T47D (cell line): ENCODE data around the gene TUBA4A.
A peak's percentile ranks its signal among the peaks of the same experiment; 100 is the strongest.

Source experiments
- DNase-seq, 2 experiments: peaks; one replicate each; pipeline versions ENCODE4 v3.0.0 to v3.0.0-alpha.2; 2011 to 2012; ENCODE audit warnings: low read depth in 1 of 2, low spot score in 1 of 2
- JUND ChIP-seq: IDR thresholded peaks from 2 replicates; pipeline ENCODE4 v1.6.1; 2012; ENCODE audit warnings: low read depth
- in situ Hi-C: cut with HindIII; loops from 2 replicates; pipeline ENCODE4 v1.10.0; 2016; ENCODE audit warnings: low sequenced_read_pairs, low pct_unique_long_range_greater_than_20kb

The TUBA4A gene

DNA sequence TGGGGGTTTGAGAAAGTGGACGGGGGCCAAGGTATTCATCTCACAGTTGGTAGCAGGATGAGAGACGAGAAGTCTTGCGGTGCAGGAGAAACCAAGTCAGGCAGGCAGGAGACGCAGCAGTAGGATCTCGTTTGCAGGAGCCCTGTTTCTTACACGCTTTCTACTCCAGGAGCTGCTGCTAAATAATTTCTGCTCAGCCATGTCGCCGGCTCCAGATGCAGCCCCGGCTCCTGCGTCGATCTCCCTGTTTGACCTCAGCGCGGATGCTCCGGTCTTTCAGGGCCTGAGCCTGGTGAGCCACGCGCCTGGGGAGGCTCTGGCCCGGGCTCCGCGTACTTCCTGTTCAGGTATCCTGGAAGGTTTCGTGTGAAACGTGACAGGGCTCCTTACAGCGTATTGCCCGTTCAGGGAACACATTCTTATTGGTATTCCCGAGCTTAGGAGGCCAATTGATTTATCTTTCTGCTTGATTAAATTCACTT, 23.6 kb downstream of the TUBA4A start:
- DNase-seq: peak in 1 of 2 experiments; percentile 36
- TF ChIP-seq JUND: no peak
- in situ Hi-C loops: no loop called here

DNA sequence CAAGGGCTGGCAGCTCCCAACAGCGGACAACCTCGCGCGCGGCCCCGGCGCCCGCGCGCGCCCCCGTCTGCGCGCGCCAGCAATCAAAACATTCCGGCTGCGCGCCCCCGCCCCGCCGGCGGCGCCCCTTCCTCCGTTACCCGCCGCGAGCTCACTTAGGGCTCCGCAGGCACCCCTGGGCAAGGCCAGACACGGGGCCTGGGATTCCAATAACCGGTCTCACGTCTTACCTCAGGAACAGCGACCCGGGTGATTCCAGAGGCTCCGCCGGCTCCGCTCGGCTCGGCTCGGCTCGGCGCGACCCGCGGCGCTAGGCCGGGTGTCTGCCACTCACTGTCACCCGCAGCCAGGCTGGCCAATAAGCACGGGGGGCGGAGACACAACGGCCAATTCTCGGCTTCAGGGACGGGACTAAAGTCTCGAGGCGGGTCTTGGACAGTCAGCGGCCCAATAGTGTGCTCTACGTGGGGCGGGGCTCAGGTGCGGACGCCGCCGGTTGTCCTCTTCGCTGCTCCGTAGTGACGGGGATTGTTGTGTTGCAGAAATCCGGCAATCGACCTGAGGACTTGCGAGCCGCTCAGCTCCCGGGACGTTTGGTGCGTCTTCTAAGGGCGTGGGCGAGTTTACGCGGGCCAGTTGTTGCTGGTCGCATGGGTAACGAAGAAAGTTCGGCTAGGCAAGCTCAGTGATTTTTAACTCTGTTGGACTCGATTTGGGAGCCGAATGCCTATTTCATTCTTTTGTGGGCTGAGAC, 24.2 kb downstream of the TUBA4A start, which contains the start of the genes ANKZF1 and ATG9A:
ANKZF1 (plus strand) TSS at position 502 of the 754 bp plus-strand sequence. CDS start 452 bp downstream, outside the sequence.
ATG9A (minus strand) TSS at position 332 of the 754 bp plus-strand sequence. CDS start 1,612 bp downstream, outside the sequence.
- in situ Hi-C loops: no loop called here
- peak; percentile 96 to 98 for DNase-seq
- no peak for TF ChIP-seq JUND

DNA sequence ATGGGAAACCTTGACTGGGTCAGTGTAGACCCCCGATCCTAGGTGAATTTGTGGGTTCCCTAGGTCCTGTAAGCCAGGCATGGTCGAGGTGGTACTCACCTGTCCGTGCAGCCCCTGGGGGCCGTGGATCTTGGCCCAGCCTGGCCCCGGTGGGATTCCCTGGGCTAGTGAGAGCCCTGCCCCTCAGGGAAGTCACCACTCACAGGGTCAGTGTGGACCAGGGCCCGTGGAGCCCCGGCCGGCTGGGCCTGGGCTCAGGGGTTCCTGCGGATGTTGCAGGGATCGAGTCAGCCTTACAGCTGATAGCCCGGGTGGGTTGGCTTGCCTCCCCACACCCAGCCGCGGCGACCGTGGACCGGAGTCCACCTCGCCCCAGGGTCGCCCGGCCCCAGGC, 24.8 kb downstream of the TUBA4A start:
- no peak for TF ChIP-seq JUND
- no peak for DNase-seq
- in situ Hi-C loops: no loop called here

DNA sequence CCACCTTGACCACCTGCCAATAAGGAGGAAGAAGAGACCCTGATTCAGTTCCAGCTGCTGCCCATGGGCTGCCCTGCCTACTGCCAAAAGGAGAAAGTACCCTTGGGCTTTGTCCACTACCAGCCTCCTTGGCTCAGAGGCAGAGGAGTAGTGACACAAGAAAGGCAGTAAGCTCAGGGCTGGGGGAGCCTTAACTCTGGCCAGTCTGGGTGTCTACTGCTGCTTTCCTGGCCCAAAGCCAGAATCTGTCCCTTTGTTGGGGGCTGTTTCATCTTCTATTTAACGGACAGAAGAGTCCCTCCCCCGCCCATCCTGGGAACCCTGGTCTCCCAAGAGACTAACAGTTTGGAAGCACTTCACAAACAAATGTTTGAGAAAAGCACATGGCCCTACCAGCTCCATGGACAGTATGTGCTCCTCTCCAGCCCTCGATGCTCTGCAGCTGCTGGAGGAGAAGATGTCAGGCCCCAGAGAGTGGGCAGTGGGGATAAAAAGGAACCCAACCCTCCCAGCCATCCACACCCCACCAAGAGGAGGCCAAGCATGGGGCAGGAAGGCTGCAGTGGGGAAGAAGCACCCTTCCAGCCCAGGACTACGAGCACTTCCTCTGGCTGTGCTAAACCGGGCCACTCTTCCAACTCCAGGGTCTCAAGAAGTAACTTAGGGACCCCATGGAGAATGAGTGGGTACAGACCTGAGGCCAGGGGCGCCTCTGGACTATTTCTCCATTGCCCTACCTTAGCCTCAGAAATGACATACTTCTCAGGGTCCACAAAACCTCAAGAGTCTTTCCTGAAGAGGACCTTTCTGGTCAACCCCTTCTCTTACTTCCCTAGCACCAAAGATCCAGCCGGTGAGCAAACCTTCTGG, 25.4 kb downstream of the TUBA4A start:
- no peak for DNase-seq
- in situ Hi-C loops: no loop called here

DNA sequence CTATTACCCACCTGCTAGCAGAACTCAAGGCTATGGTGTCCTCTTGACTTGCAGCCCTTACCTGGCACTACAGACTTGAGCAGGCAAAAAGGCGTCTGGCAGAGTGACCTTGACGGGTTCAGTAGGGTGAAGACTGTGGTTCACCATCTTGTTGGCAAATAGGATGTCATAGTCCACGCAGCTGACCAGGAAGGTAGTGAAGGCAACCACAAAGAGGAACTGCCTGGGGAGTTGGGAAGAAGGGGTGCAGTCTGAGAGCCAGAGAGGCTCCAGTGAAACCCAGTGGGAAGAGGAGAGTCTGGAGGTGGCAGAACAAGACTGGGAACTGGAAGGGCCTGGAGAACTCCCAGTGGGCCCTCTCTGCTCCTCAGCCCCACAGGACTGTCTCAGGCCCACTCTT, 28.4 kb downstream of the TUBA4A start:
- in situ Hi-C loops: no loop called here
- no peak for TF ChIP-seq JUND
- no peak for DNase-seq

More for the DNA sequence above, 25.4 kb downstream of the TUBA4A start:
- no peak for TF ChIP-seq JUND

DNA sequence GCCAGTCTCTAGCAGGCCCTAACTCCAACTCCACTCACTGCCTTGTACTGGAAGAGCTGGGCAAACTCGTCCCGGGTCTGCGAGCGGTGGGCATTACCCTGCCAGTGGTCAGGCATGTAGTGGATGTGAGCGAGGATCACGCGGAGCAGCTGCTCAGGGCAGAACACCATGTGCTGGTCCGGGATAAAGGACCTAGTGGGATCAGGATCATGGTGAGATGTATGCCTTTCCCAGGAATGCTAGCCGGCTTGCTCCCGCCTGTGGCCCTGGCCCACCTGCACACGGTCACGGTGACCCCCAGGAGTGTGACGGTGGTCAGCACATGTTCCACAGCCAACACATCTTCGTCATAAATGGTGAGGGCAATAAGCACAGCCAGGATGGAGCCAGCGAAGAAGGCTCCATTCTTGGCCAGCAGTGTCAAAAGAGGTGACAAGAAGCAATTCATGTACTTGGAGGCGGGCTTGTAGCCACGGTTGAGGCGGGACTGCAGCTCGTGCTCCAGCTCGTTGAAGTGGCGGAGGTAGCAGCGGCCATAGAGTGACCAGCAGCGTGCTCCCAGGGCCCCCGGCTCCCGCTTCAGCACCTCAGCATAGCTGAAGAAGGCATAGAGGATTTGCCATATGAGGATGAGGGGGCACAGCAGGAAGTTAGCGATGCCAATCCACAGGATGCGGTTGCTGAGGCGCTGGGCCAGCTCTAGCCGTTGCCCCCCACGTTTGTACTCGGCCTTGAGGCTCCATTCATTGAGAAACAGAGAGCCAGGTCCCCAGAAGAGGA, 29.7 kb downstream of the TUBA4A start:
- DNase-seq: no peak
- no peak for TF ChIP-seq JUND
- in situ Hi-C loops: no loop called here

DNA sequence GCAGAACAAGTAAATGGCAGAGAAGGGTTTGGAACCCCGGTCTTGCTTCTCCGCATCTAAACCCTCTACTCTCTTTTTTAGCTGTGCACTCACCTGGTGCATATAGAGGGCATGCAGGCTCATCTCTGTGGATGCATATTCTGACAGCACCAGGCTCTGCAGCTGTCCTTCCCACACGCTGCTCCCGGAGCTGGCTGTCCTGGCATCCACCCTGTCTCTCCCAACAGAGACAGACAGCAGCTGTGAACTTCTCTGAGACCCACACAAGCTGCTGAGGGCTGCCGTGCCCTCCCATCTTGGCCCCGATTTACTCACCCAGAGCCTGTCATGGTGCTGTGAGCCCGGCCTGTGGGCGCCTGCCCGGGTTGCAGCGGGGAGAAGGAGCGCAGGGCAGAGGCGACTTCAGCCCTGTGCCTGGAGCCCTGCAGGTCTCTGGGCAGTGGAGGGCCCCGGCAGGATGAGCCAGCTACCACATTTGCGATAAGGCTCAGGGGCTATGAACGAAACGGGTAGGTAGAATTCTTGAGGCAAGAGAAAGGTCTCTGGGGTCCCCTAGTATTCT, 31.7 kb downstream of the TUBA4A start:
- in situ Hi-C loops: no loop called here
- no peak for DNase-seq
- no peak for TF ChIP-seq JUND

DNA sequence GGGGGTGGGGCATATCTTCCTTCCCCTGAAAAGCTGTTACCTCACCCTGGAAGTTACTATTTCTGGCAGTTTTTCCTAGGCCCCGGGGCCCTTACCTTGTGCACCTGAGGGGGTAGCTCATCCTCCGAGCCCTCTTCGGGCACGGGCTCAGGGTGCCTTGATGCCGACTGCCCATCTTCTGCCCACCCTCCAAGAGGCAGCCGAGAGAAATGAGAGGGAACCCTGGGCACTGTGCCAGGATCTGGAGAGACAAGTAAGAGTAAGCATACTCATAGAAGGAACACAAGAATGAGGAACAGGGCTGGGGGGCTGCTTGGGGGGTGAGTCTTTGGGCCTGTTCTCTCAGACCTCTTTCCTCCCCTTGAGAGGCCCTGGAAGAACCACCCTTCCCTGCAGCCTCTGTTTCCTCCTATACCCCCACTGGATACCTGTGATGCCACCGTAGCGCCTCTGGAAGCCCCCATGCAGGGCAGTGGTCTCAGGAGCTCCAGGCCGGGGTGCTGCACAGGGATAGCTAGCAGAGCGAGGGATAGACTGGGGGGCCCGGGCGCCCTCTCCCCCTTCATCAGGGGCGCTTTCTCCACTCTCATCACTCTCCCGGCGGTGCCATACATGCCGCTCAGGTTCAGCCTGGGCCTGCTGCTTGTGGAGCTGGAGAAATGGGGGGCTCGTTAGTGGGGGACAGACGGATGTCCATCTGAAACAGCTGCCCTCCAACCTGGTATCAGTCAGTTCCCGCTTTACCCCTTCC, 32.9 kb downstream of the TUBA4A start:
- no peak for DNase-seq
- no peak for TF ChIP-seq JUND
- in situ Hi-C loops: no loop called here

DNA sequence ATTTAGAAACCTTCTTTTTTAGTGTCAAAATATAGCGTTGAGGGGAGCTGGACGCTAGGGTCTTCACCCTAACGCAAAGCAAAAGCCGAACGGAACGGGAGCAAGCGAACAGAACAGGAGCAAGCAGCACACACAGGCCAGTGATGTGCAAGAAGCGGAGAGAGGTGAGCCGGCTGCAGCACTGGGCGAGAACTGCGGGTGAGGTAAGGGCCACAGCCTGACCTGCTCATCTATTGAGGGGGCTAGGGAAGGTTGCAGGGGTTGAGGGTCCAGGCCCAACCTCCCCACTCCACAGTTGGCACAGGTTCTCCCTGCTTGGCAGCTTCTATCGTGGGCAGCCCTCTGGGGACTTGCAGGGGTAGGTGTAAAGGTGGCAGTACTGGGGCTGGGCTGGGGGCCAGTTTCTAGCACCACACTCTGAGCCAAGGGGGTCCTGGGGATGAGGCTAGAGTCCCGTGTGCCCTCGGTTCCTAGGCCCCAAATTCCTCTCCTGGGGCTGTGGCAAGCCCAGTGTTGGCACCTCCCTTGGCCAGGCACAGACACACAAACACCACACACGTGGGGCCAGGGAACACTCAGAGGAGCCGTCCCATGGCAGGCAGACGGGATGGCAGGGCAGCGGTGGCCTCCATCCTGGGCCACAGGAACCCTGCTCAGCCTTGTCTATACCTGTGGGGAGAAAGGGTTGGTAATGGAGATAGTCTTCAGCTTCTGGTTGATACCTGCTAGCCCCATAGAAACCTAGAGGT, 33.8 kb downstream of the TUBA4A start:
- in situ Hi-C loops: no loop called here
- no peak for DNase-seq
- no peak for TF ChIP-seq JUND

DNA sequence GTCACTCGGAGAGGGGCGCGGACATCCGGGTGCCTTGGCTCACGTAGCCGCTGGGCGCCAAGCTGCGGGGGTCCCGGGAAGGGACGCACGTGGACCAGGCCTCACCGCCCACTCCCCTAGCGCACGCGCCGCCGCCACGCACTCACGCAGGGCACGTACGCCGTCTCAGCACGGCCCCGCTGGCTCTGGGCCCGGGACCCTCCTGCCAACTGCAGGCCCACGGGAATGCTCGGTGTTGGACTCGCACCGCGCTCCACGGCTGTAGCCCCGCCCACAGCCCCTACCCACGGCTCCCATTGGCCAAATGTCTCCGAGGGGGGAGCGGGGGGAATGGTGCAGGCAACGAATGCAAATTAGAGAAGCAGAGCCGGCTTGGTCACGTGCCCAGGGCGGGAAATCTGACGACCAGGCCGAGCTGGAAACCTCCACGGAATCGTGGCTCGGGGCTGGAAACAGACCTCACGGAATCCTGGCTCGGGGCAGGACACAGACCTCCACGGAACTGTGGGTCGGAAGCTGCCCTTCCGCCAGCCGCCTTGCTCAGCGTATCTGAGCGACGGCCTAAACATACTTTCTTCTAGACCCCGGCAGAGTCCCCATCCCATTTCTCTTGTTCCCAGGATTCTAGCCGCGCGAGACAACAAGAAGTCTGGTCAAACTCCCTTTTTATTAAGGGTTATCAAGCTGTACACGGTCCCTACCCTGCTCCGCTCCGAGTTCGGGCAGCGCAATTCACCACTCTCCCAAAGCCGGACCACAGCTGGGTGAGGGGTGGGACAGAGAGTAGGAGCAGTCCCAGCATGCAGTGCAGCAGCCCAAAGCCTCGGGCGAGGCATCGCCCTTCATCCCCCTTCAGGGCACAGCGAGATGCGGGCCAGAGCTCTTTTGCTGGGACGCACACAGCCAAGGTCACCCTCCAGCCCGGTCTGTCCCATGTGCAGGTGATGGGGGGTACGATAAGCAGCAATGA, 34.7 kb downstream of the TUBA4A start, which contains the start of gene ABCB6:
ABCB6 (minus strand) TSS at position 227 of the 970 bp plus-strand sequence. CDS start 285 bp downstream, outside the sequence.
- DNase-seq: peak; percentile 87 to 94
- in situ Hi-C loops: no loop called here
- TF ChIP-seq JUND: no peak
